T-helper 17 cell (primary cell): ENCODE measurements around the gene MED29. TPM values are rescaled to one million over a fixed set of nuclear protein-coding genes. Genes with fewer than 3 reads are reported as not detected.

Experiments
- ATAC-seq: fragments of 150-1000 bp; cut with Tn5 transposase; 2 replicates; pipeline ENCODE4 v1.10.0; 2021; ENCODE audit warnings: mild to moderate bottlenecking, moderate library complexity
- DNase-seq, 3 donors: peaks; one replicate each; pipeline versions ENCODE4 v3.0.0 to v3.0.0-alpha.2; 2020 to 2021
- H3K9me3 ChIP-seq: one replicate; pipeline ENCODE4 v1.7.0; 2013; ENCODE audit warnings: low read length, mild to moderate bottlenecking; ENCODE audit not compliant: control insufficient read depth, poor library complexity, severe bottlenecking
- H3K27ac Mint-ChIP-seq: one replicate; pipeline ENCODE4 v1.8.0; 2022; ENCODE audit warnings: mild to moderate bottlenecking, moderate library complexity, mixed read lengths
- H3K27me3 Mint-ChIP-seq: one replicate; pipeline ENCODE4 v1.8.0; 2022; ENCODE audit warnings: mixed read lengths
- H3K36me3 Mint-ChIP-seq: one replicate; pipeline ENCODE4 v1.8.0; 2022; ENCODE audit warnings: low read depth, mixed read lengths
- H3K4me1 Mint-ChIP-seq: one replicate; pipeline ENCODE4 v1.8.0; 2022; ENCODE audit warnings: mild to moderate bottlenecking, mixed read lengths
- H3K4me3 Mint-ChIP-seq: one replicate; pipeline ENCODE4 v1.8.0; 2022; ENCODE audit warnings: mild to moderate bottlenecking, moderate library complexity, mixed read lengths
- total RNA-seq, 4 donors: library from RNA in 2 of 4; stranded (reverse) in 2 of 4; gene quantifications; one replicate each; pipeline ENCODE4 v1.2.3 and lab custom pipeline; 2022 to 2026

The MED29 gene
- total RNA-seq, 2 donors from 2014 or later: 43.4 to 43.6 TPM

DNA sequence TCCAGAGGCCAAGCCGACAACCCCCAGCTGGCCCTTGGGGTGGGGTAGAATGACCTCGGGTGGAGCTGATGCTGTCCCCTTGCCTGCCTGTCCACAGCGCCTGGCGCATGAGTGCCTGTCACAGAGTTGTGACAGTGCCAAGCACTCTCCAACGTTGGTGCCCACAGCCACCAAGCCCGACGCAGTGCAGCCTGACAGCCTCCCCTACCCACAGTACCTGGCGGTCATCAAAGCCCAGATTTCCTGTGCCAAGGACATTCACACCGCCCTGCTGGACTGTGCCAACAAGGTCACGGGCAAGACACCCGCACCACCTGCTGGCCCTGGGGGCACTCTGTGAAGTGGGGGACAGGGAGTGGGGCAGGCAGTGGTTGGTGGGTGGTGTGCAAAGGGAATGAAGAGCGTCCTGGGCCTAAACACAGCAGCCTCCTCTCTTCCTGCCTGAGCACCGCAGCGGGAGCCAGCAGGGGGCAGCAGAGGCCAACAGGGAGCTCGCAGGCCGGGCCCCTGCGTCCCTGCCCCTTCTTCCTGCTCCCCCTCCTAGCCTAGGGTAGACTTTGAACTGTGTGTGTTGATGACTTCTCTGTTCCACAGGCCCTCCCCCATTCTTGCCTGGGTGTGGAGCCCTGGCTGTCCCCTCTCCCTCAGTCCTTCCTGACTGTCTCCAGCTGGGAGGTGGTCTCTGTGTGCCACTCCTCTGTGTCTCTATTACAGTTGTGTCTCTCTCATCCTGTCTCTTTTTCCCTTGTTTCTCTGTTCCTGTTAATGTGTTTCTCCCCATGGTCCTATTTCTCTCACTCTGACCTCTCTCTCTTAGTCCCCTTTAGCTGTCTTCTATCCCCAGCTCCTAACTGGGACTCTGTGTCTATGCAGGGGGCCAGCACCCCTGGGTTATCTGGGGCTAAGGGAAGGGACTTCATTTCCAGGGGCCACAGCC, 6.5 kb downstream of the MED29 start:
- peak overlapping the region; percentile 99 for H3K27ac Mint-ChIP-seq
- ATAC-seq (peak; percentile 52), DNase-seq (peak; percentile 85 to 94 (median 89))
- H3K4me1 Mint-ChIP-seq: peaks cover 43% of the 10 kb centered on the region
- no peaks in the 10 kb centered on the region for H3K27me3 Mint-ChIP-seq
- no peaks in the 10 kb centered on the region for H3K36me3 Mint-ChIP-seq
- H3K4me3 Mint-ChIP-seq: peak overlapping the region; percentile 71
- no peaks in the 10 kb centered on the region for H3K9me3 ChIP-seq

- Mint-ChIP-seq H3K27ac (peak overlapping the region; percentile 99), H3K4me1 (peaks cover 45% of the 10 kb centered on the region), H3K4me3 (peak overlapping the region; percentile 71), H3K27me3 (no peaks in the 10 kb centered on the region), H3K36me3 (no peaks in the 10 kb centered on the region)
- DNase-seq (no peak), ATAC-seq (no peak)
- H3K9me3 ChIP-seq: no peaks in the 10 kb centered on the region
These were observed 7.2 kb downstream of the MED29 start for GRCh38 chr19:39398297-39398864.

- ATAC-seq: no peak
- H3K4me1 Mint-ChIP-seq: peaks cover 45% of the 10 kb centered on the region
- no peaks in the 10 kb centered on the region for H3K9me3 ChIP-seq
- H3K36me3 Mint-ChIP-seq: no peaks in the 10 kb centered on the region
- H3K27me3 Mint-ChIP-seq: no peaks in the 10 kb centered on the region
- peak overlapping the region; percentile 99 for H3K27ac Mint-ChIP-seq
- peak overlapping the region; percentile 41 for H3K4me3 Mint-ChIP-seq
- no peak for DNase-seq
These were observed 8.5 kb downstream of the MED29 start for GRCh38 chr19:39399668-39400050.

DNA sequence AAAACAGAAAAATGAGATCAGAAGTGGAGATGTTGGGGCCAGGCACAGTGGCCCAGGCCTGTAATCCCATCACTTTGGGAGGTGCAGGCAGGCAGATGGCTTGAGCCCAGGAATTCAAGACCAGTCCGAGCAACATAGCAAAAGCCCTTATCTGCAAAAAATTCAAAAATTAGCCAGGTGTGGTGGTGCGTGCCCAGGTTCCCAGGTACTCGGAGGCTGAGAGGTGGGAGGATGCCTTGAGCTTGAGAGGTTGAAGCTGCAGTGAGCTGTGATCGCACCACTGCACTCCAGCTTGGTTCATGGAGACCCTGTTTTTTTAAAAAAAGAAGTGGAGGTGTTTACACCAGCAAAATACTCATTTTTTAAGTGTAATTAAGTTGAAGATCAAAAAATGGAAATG, 8.9 kb downstream of the MED29 start:
- Mint-ChIP-seq H3K36me3 (no peaks in the 10 kb centered on the region), H3K27ac (peak overlapping the region; percentile 99), H3K4me3 (peak overlapping the region; percentile 41), H3K4me1 (peaks cover 41% of the 10 kb centered on the region), H3K27me3 (no peaks in the 10 kb centered on the region)
- H3K9me3 ChIP-seq: no peaks in the 10 kb centered on the region
- DNase-seq (no peak), ATAC-seq (no peak)

GRCh38 chr19:39401070-39401548, 9.9 kb downstream of the MED29 start:
- Mint-ChIP-seq H3K36me3 (peaks cover under 1% of the 10 kb centered on the region), H3K4me1 (peaks cover 40% of the 10 kb centered on the region), H3K4me3 (peak overlapping the region; percentile 89), H3K27ac (peak overlapping the region; percentile 99), H3K27me3 (no peaks in the 10 kb centered on the region)
- H3K9me3 ChIP-seq: no peaks in the 10 kb centered on the region
- DNase-seq (no peak), ATAC-seq (no peak)

DNA sequence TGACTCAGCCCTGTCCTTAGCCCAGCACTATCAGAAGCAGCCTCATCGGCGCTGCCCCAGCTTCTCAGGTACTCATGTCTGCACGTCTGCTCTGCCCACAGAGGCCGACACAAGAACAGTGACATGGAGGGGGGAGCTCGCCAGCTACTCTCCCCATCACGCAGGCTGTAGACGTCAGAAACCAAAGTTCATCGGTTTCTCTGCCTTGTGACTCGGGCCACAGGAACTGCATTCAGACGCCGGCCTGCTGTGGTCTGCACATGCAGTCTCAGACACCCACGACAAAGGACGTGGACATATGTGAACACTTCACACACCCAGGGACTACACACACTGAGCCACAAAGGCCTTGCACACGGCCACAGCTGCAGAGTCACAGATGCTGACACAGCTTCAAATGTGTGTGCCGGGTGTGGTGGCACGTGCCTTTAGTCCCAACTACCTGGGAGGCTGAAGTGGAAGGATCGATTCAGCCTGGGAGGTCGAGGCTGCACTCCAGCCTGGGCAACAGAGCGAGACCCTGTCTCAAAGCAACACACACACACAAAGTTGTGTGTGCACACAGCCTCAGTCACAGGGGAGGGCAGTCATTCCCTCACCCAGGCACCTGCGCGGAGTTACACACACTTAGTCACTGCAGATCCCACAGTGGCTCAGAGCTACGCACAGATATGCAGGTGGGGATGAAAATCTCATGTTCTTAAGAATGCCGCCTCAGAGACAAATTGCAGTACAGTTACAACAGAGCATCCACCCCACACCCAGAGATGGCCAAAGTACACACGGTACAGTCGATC, 10.6 kb downstream of the MED29 start:
- peak; percentile 63 for ATAC-seq
- peaks cover 3% of the 10 kb centered on the region for H3K36me3 Mint-ChIP-seq

DNA sequence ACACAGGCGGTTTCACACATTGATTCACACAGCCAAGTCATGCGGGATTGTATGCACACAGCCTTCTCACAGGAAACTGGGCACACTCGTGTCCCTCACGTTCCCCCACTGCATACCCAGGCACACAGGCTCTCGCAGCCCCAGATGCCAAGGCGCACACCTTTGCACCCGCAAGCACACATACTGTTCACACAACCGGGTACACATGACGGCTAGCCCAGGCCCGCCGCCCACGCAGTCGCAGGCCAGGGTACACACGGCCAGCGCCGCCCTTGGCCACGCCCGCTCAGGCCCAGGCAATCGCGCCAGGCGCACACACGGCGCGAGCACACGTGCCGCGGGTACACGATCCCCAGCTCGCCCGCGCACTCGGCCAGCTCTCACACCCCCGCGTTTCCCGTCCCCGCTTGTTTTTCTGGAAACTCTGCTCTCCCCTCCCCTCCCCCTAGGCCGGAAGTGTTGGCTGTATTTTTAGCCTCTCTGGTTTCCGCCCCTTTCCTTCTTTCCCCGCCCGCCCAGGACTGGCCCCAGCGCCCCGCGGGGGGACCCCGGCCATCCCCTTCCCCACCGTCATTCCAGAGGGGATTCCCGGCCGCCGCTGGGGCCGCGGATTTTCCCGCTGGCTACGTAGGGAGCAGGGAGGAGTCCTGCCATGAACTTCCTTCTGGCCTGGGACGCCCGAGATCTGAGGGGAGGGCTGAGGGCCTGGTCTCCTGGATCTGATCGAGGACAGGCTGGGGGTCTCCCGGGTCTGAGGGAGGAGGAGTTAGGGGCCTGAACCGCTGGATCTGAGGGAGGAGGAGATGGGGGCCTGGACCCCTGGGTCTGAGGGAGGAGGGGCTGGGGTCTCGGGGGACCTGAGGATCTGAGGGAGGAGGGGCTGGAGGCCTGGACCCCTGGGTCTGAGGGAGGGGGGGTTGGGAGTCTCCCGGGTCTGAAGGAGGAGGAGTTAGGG, 11.4 kb downstream of the MED29 start:
- peak overlapping the region; percentile 89 for H3K4me3 Mint-ChIP-seq

More for the DNA sequence above, 10.6 kb downstream of the MED29 start:
- peaks cover 44% of the 10 kb centered on the region for H3K4me1 Mint-ChIP-seq
- peak overlapping the region; percentile 99 for H3K27ac Mint-ChIP-seq
- H3K9me3 ChIP-seq: no peaks in the 10 kb centered on the region
- peak overlapping the region; percentile 89 for H3K4me3 Mint-ChIP-seq
- no peaks in the 10 kb centered on the region for H3K27me3 Mint-ChIP-seq
- peak; percentile 68 to 88 (median 74) for DNase-seq

DNA sequence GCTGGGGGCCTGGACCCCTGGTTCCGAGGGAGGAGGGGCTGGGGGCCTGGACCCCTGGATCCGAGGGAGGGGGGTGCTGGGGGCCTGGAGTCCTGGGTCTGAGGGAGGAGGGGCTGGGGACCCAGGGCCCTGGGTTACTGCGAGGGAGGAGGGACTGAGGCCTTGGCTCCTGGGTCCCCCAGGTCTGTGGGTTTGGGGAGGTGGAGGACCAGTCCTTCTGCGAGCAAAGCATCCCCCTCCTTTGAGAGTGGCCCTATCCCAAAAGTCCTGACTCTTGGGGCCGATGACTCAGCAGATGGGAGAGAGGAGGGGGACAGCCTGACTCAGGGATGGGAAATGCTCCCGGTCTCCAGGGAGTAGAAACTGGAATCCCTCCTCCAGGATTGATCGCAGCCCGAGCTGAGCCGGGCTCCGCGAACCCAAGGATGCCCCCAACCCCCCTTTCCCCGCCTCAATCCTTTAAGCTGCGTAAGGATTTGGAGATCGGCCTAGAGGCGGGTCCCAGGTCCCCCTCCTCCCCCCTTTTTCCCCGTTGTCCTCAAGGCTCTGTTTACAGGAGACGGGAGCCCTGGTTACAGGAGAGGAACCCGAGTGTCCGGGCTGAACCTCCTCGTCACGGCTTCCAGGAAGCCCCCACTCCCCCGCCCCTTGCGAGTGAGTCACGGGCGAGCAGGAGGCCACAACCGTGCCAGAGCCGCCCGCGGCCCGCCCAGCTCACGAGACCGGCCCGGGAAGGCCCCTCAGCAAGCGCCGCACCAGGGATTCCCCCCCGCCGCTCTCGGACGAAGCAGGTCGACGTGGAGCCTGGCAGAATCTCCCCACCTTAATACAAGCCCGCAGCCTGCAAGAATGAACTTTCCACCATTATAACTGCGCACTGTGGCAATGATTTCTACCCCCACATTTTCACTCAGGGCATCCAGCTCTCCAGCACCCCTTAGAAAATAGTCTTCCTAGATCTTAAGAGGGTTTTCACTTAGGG, 12.4 kb downstream of the MED29 start:
- peak overlapping the region; percentile 99 for H3K27ac Mint-ChIP-seq
- DNase-seq (peak; percentile 96 to 98 (median 97)), ATAC-seq (peak; percentile 52)
- no peaks in the 10 kb centered on the region for H3K27me3 Mint-ChIP-seq
- peaks cover 12% of the 10 kb centered on the region for H3K36me3 Mint-ChIP-seq
- peaks cover 51% of the 10 kb centered on the region for H3K4me1 Mint-ChIP-seq
- H3K4me3 Mint-ChIP-seq: peak overlapping the region; percentile 89
- H3K9me3 ChIP-seq: no peaks in the 10 kb centered on the region

More for the DNA sequence above, 11.4 kb downstream of the MED29 start:
- peak overlapping the region; percentile 99 for H3K27ac Mint-ChIP-seq
- no peaks in the 10 kb centered on the region for H3K27me3 Mint-ChIP-seq
- DNase-seq (peak; percentile 61 to 83 (median 76)), ATAC-seq (peak; percentile 5)
- H3K4me1 Mint-ChIP-seq: peaks cover 48% of the 10 kb centered on the region
- H3K9me3 ChIP-seq: no peaks in the 10 kb centered on the region
- H3K36me3 Mint-ChIP-seq: peaks cover 3% of the 10 kb centered on the region

DNA sequence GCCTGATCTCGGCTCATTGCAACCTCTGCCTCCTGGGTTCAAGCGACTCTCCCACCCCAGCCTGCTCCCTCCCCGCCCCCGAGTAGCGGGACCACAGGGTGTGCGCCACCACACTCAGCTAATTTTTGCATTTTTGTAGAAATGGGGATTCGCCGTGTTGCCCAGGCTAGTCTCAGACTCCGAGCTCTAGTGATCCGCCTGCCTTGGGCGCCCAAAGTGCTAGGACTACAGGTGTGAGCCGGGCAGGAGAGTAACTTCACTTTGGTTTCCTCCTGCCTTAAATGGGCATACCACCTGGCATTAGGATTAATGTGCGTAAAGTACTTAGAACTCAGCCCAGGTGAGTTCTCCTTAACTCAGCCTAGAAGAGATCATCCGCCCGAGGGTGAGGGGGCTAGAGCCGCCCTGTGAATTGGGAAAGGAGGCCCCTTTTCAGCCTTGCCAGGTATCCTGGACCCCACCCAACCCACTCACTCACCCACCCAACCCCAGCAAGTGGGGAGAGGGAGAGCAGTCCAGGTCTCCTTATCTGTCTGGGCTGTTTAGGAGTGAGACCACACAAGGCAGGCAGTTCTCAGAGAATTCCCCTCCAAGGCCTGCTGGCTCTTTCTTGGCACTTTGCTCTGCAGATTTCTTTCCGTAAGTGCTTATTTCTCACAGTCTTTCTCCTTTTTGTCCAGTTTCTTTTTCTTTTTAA, 14.2 kb downstream of the MED29 start:
- Mint-ChIP-seq H3K27me3 (no peaks in the 10 kb centered on the region), H3K4me3 (peak overlapping the region; percentile 94), H3K36me3 (peaks cover 18% of the 10 kb centered on the region), H3K4me1 (peaks cover 56% of the 10 kb centered on the region), H3K27ac (peak overlapping the region; percentile 99)
- no peak for DNase-seq
- no peaks in the 10 kb centered on the region for H3K9me3 ChIP-seq
- ATAC-seq: no peak

- DNase-seq: peak; percentile 74 to 81 (median 77)
- H3K36me3 Mint-ChIP-seq: peaks cover 18% of the 10 kb centered on the region
These were observed 14.9 kb downstream of the MED29 start for GRCh38 chr19:39405958-39406655.

More at GRCh38 chr19:39405958-39406655, 14.9 kb downstream of the MED29 start:
- peak overlapping the region; percentile 99 for H3K27ac Mint-ChIP-seq
- H3K4me1 Mint-ChIP-seq: peaks cover 60% of the 10 kb centered on the region
- peak; percentile 12 for ATAC-seq
- no peaks in the 10 kb centered on the region for H3K27me3 Mint-ChIP-seq
- H3K4me3 Mint-ChIP-seq: peak overlapping the region; percentile 94
- no peaks in the 10 kb centered on the region for H3K9me3 ChIP-seq
